Chondrocyte (in vitro differentiated cells): ENCODE data around the gene MRM2. TPM values are rescaled to one million over a fixed set of nuclear protein-coding genes. Genes with fewer than 3 reads are reported as not detected.

Experiments used
- DNase-seq: peaks from one replicate; pipeline ENCODE4 v3.0.0; 2021; ENCODE audit warnings: mixed read lengths, low spot score
- H3K27ac Mint-ChIP-seq: one replicate; pipeline ENCODE4 v1.8.0; 2021; ENCODE audit warnings: mild to moderate bottlenecking, moderate library complexity, mixed read lengths; ENCODE audit not compliant: unreplicated experiment
- H3K27me3 Mint-ChIP-seq: 2 replicates; pipeline ENCODE4 v1.8.0; 2021; ENCODE audit warnings: low read depth, mixed read lengths
- H3K36me3 Mint-ChIP-seq: 2 replicates; pipeline ENCODE4 v1.8.0; 2021; ENCODE audit warnings: low read depth, mixed read lengths
- H3K4me1 Mint-ChIP-seq: 2 replicates; pipeline ENCODE4 v1.8.0; 2021; ENCODE audit warnings: low read depth, mild to moderate bottlenecking, mixed read lengths
- H3K4me3 Mint-ChIP-seq: one replicate; pipeline ENCODE4 v1.8.0; 2021; ENCODE audit warnings: mild to moderate bottlenecking, moderate library complexity, mixed read lengths; ENCODE audit not compliant: unreplicated experiment
- H3K9me3 Mint-ChIP-seq: 2 replicates; pipeline ENCODE4 v1.8.0; 2021; ENCODE audit warnings: low read depth, mixed read lengths
- long read RNA-seq: library from polyadenylated mRNA; stranded (forward); transcript quantifications from one replicate; pipeline ENCODE4 v2.0.0, GENCODE V29; 2021
- total RNA-seq: library from RNA; stranded (reverse); gene quantifications from 3 replicates; pipeline ENCODE4 v1.2.1, GENCODE V29; 2021
- TF ChIP-seq, protein P1 (sequence below): fragments of 200-600 bp; sonication (generic); IDR thresholded peaks from 2 replicates; pipeline ENCODE4 v1.5.0; 2021; ENCODE audit warnings: antibody characterized with exemption, mild to moderate bottlenecking, moderate library complexity

The MRM2 gene
- 17.7 to 19.8 TPM (median 17.8 TPM) in 3 replicates for total RNA-seq
- long read RNA-seq, transcript MRM2-201 (3 exons, 1,601 nt): major isoform, 10 of 41 reads
- long read RNA-seq, partial matches to known transcripts: 3 of 41 reads
- long read RNA-seq, other reads (novel, unspliced or antisense): 22 of 41 reads

DNA sequence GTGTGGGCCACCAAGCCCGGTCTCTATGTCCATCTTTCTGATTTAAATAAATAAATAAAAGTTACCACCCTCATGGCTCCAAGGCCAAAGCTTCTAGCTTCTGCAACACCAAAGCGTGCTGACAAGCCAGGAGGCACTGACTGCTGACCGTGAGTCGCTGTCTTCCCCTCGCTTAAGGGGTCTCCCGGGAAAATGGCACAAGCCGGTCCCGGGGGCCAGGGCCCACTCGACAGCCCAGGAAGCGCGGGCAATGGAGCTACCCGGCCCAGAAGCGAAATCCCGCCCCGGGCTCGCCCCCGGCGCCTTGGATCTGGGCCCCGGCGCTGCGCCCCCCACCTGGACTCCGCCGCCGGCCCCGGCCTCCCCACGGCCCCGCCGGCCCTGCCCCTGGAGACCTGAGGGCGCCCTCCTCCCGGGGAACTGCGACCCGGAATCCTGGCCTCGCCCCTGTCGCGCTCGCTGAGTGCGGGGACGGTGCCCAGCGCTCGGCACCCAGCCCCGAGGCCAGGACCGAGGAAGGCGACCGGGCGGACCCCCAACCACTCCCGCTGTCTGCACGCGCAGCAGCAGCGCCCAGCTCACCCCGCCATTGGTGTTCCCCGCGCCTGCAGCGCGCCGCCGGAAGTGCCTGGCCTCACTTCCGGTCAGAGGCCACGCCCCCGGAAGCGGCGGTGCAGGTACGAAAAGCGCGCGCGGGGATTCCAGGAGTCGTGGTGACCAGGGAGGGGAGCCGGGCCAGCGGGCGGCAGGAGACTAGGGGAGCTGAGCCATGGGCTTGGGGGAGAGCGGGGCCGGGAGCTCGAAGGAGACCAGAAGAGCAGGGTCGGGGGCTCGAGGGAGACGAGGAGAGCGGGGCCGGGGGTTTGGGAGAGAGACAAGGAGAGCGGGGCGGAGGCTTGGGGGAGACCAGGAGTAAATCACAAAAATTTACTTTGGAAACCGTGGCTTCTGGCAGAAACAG lies at the start of gene MRM2, which contains the start of gene NUDT1:
Gene MRM2 (minus strand): TSS at position 626 of the 961 bp plus-strand sequence. CDS start 36 bp downstream, at position 590.
Gene NUDT1 (plus strand): TSS at position 647 of the 961 bp plus-strand sequence. CDS start 2,349 bp downstream, outside the sequence.
- H3K4me3 Mint-ChIP-seq: peak within 1 kb of the TSS; percentile 93
- H3K27ac Mint-ChIP-seq: peak within 1 kb of the TSS; percentile 89
- no peaks in the 10 kb centered on the region for H3K27me3 Mint-ChIP-seq
- peaks cover 6% of the 10 kb centered on the region for H3K36me3 Mint-ChIP-seq
- no peaks in the 10 kb centered on the region for H3K9me3 Mint-ChIP-seq
- H3K4me1 Mint-ChIP-seq: peaks cover 16% of the 10 kb centered on the region
- DNase-seq: no peak
- TF ChIP-seq, protein P1, sequence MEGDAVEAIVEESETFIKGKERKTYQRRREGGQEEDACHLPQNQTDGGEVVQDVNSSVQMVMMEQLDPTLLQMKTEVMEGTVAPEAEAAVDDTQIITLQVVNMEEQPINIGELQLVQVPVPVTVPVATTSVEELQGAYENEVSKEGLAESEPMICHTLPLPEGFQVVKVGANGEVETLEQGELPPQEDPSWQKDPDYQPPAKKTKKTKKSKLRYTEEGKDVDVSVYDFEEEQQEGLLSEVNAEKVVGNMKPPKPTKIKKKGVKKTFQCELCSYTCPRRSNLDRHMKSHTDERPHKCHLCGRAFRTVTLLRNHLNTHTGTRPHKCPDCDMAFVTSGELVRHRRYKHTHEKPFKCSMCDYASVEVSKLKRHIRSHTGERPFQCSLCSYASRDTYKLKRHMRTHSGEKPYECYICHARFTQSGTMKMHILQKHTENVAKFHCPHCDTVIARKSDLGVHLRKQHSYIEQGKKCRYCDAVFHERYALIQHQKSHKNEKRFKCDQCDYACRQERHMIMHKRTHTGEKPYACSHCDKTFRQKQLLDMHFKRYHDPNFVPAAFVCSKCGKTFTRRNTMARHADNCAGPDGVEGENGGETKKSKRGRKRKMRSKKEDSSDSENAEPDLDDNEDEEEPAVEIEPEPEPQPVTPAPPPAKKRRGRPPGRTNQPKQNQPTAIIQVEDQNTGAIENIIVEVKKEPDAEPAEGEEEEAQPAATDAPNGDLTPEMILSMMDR: no peak

DNA sequence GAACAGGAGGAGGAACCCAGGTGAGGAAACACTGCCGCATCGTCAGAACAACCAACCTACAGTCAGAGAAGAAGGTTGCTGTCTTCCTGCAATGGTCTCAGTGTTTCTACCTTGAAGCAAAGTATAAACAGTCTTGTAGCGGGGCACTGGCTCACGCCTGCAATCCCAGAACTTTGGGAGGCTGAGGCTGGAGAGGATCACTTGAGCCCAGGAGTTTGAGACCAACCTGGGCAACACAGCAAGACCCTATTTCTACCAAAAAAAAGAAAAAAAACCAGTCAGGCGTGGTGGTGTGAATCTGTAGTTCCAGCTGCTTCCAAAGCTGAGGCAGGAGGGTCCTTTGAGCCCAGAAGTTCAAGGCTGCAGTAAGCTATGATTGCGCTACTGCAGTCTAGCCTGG lies 48.9 kb upstream of the MRM2 start:
- peaks cover under 1% of the 10 kb centered on the region for H3K4me1 Mint-ChIP-seq
- no peak overlapping the region for H3K4me3 Mint-ChIP-seq
- H3K27me3 Mint-ChIP-seq: no peaks in the 10 kb centered on the region
- TF ChIP-seq, protein P1: no peak
- H3K9me3 Mint-ChIP-seq: no peaks in the 10 kb centered on the region
- peaks cover 1% of the 10 kb centered on the region for H3K36me3 Mint-ChIP-seq
- DNase-seq: no peak
- H3K27ac Mint-ChIP-seq: no peak overlapping the region

DNA sequence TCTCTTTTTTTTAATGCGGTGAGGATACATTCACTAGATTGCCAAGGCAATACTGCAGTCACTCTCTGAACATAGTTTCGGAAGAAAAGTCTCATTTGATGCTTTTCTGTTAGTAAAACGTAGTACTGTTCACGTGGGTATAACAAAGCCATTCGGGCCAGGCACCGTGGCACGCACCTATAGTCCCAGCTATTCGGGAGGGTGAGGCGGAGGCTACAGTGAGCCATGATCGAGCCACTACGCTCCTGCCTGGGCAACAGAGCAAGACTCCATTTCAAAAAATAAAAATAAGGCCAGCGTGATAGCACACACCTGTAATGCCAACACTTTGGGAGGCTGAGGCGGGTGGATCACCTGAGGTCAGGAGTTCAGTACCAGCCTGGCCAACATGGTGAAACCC lies 47.6 kb upstream of the MRM2 start:
- Mint-ChIP-seq H3K27me3 (no peaks in the 10 kb centered on the region), H3K27ac (no peak overlapping the region)

DNA sequence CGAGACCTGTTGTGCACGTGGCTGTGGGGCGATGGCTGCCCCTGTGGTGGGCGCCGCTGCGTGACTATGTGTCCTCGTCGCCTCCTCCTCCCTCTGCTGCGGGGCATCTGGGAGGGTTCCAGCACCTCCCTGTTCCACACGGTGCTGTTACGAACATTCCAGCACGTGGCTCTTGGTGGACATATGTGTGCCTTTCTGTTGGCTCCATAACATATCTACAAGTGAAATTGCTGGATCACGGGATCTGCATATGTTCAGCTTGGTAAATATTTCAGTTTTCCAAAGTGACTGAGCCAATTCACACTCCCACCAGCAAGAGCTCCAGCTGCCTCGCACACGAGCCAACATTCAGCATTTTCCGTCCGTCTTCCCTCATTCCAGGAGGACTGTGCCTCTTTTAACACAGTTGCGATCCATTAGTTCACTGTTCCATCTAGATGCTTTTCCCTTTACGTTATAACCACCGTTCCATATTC lies 47.1 kb upstream of the MRM2 start:
- H3K27me3 Mint-ChIP-seq: no peaks in the 10 kb centered on the region
- no peaks in the 10 kb centered on the region for H3K4me1 Mint-ChIP-seq
- H3K4me3 Mint-ChIP-seq: no peak overlapping the region
- TF ChIP-seq, protein P1: no peak
- DNase-seq: no peak
- peaks cover 1% of the 10 kb centered on the region for H3K36me3 Mint-ChIP-seq
- no peak overlapping the region for H3K27ac Mint-ChIP-seq
- H3K9me3 Mint-ChIP-seq: no peaks in the 10 kb centered on the region

More for the DNA sequence above, 47.6 kb upstream of the MRM2 start:
- Mint-ChIP-seq H3K9me3 (no peaks in the 10 kb centered on the region), H3K4me1 (no peaks in the 10 kb centered on the region), H3K36me3 (peaks cover 1% of the 10 kb centered on the region), H3K4me3 (no peak overlapping the region)
- DNase-seq: peak; percentile 27
- TF ChIP-seq, protein P1: no peak

DNA sequence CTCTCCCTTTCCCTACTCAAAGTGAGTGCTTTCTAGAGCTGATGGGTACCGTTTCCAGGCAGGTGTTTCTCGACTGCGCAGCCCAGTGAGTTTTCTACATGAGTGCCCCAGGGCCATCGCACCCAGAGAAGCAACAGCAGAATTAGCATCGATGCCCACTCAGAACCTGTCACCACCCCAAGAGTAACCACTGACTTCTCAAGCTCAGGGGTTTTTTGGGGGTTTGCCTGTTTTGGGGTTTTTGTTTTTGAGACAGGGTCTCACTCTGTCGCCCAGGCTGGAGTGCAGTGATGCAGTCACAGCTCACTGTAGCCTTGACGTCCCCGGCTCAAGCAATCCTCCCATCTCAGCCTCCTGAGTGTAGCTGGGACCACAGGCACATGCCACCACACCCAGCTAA lies 46.5 kb upstream of the MRM2 start:
- H3K36me3 Mint-ChIP-seq: peaks cover 1% of the 10 kb centered on the region
- TF ChIP-seq, protein P1: no peak
- H3K27ac Mint-ChIP-seq: no peak overlapping the region
- DNase-seq: no peak
- no peaks in the 10 kb centered on the region for H3K27me3 Mint-ChIP-seq
- no peaks in the 10 kb centered on the region for H3K9me3 Mint-ChIP-seq
- no peak overlapping the region for H3K4me3 Mint-ChIP-seq
- no peaks in the 10 kb centered on the region for H3K4me1 Mint-ChIP-seq
